HEK293T (cell line): ENCODE data around the gene MAP3K8.

ENCODE experiments used
- BHLHE40 ChIP-seq: fragments of 450-650 bp; IDR thresholded peaks from 2 replicates; pipeline ENCODE4 v1.6.1; 2016; ENCODE audit warnings: mild to moderate bottlenecking, moderate library complexity, borderline replicate concordance
- ELF4 ChIP-seq: fragments of 450-650 bp; IDR thresholded peaks from 2 replicates; pipeline ENCODE4 v1.6.1; 2017; ENCODE audit warnings: antibody characterized with exemption
- FOXA1 ChIP-seq: fragments of 450-650 bp; IDR thresholded peaks from 2 replicates; pipeline ENCODE4 v1.6.1; 2016; ENCODE audit warnings: mild to moderate bottlenecking
- FOXM1 ChIP-seq: fragments of 450-650 bp; IDR thresholded peaks from 2 replicates; pipeline ENCODE4 v1.6.1; 2017; ENCODE audit warnings: mild to moderate bottlenecking, borderline replicate concordance
- L3MBTL2 ChIP-seq: fragments of 450-650 bp; conservative IDR thresholded peaks from 2 replicates; pipeline ENCODE4 v1.6.1; 2016; ENCODE audit warnings: mild to moderate bottlenecking
- NFRKB ChIP-seq: fragments of 450-650 bp; IDR thresholded peaks from 2 replicates; pipeline ENCODE4 v1.6.1; 2016; ENCODE audit warnings: mild to moderate bottlenecking, moderate library complexity
- SP1 ChIP-seq: fragments of 450-650 bp; IDR thresholded peaks from 2 replicates; pipeline ENCODE4 v1.6.1; 2017
- SUZ12 ChIP-seq: fragments of 450-650 bp; IDR thresholded peaks from 2 replicates; pipeline ENCODE4 v1.6.1; 2016; ENCODE audit warnings: mild to moderate bottlenecking

DNA sequence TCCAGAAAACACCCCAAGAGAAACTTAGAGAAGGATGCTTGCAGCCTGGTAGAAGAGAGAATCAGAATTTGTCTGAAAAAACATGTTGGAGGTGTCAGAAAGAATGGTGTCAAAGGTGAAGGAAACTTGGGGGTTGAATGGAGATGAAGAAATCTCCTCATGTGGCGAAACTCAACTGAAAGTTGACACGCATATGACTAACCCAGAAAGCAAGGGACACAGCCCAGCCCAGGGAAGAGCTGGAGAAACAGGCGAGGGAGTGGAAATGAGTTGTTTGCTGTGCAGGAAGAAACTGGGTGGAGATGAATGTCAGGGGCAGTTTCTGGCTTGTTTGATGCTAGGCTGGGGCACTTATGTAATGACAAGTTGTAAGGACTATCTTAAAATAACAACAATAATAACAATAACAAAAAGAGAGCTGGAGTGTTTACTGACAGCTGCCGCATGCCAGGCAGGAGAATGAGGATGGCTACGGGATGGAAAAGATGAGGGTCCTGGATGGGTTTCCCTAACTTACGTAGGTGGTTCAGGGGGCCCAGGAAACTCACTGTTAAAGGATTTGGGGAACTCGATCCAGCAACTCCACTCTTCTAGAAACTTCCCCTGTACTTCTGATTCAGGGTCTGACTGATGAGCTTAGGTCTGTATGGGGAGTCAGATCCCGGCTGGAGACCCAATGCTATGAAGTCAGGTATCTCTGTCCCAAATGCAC is 57.4 kb downstream of the MAP3K8 start:
- TF ChIP-seq L3MBTL2, result no peak
- TF ChIP-seq SP1, result no peak
- TF ChIP-seq FOXA1, result no peak
- no peak for TF ChIP-seq ELF4
- TF ChIP-seq SUZ12, result no peak
- no peak for TF ChIP-seq NFRKB
- TF ChIP-seq FOXM1, result no peak
- no peak for TF ChIP-seq BHLHE40
